ENCODE data around the gene SPTY2D1.
A peak's percentile ranks its signal among the peaks of the same experiment; 100 is the strongest.
"Not testable (repeated sequence)": the region's sequence is repeated elsewhere in the genome, so short reads cannot be mapped to it uniquely, and the experiment has no call there.

The SPTY2D1 gene

GRCh38 chr11:18617688-18618341 lies 16.3 kb downstream of the SPTY2D1 start:
- DNase-seq (ENCODE audit: low spot score): no peak

- DNase-seq (ENCODE audit: low spot score): peak; percentile 19
Measured at GRCh38 chr11:18615628-18616392, 18.3 kb downstream of the SPTY2D1 start.

GRCh38 chr11:18614667-18615066 lies 19.5 kb downstream of the SPTY2D1 start:
- DNase-seq (ENCODE audit: low spot score): no peak

GRCh38 chr11:18612394-18612793 lies 21.7 kb downstream of the SPTY2D1 start:
- DNase-seq (ENCODE audit: low spot score): no peak

- DNase-seq (ENCODE audit: low spot score): no peak
Measured at GRCh38 chr11:18611196-18611595, 22.9 kb downstream of the SPTY2D1 start.

GRCh38 chr11:18608376-18608775 lies 25.8 kb downstream of the SPTY2D1 start:
- no peak for DNase-seq (ENCODE audit: low spot score)

- DNase-seq (ENCODE audit: low spot score): no peak
Measured at GRCh38 chr11:18600915-18601569, 33.1 kb downstream of the SPTY2D1 start.

GRCh38 chr11:18599739-18600230 lies 34.4 kb downstream of the SPTY2D1 start, which contains the start of gene MISFA:
TSS of gene MISFA (plus strand) at chr11:18599789. CDS start at chr11:18599929, 140 bp downstream.
- no peak for DNase-seq (ENCODE audit: low spot score)

GRCh38 chr11:18594999-18595749 lies 39.0 kb downstream of the SPTY2D1 start:
- no peak for DNase-seq (ENCODE audit: low spot score)

GRCh38 chr11:18594088-18594487 lies 40.1 kb downstream of the SPTY2D1 start:
- DNase-seq (ENCODE audit: low spot score): not testable (repeated sequence)

- DNase-seq (ENCODE audit: low spot score): peak; percentile 17
Measured at GRCh38 chr11:18590571-18590970, 43.6 kb downstream of the SPTY2D1 start.

- peak; percentile 88 for DNase-seq (ENCODE audit: low spot score)
Measured at GRCh38 chr11:18588297-18589252, 45.6 kb downstream of the SPTY2D1 start, which contains the start of gene UEVLD. TSS of gene UEVLD (minus strand) at chr11:18588734. CDS start at chr11:18588654, 80 bp downstream.

- no peak for DNase-seq (ENCODE audit: low spot score)
Measured at GRCh38 chr11:18581825-18582224, 52.3 kb downstream of the SPTY2D1 start.

- DNase-seq (ENCODE audit: low spot score): no peak
Measured at GRCh38 chr11:18580113-18580766, 53.9 kb downstream of the SPTY2D1 start.

GRCh38 chr11:18578975-18579598 lies 55.1 kb downstream of the SPTY2D1 start:
- no peak for DNase-seq (ENCODE audit: low spot score)

GRCh38 chr11:18575361-18575760 lies 58.8 kb downstream of the SPTY2D1 start:
- no peak for DNase-seq (ENCODE audit: low spot score)

- DNase-seq (ENCODE audit: low spot score): no peak
Measured at GRCh38 chr11:18567081-18567480, 67.1 kb downstream of the SPTY2D1 start.

GRCh38 chr11:18566406-18566805 lies 67.7 kb downstream of the SPTY2D1 start:
- DNase-seq (ENCODE audit: low spot score): no peak

- no peak for DNase-seq (ENCODE audit: low spot score)
Measured at GRCh38 chr11:18564149-18564548, 70.0 kb downstream of the SPTY2D1 start.
